ENCODE measurements around the gene KIAA0513.

DNA sequence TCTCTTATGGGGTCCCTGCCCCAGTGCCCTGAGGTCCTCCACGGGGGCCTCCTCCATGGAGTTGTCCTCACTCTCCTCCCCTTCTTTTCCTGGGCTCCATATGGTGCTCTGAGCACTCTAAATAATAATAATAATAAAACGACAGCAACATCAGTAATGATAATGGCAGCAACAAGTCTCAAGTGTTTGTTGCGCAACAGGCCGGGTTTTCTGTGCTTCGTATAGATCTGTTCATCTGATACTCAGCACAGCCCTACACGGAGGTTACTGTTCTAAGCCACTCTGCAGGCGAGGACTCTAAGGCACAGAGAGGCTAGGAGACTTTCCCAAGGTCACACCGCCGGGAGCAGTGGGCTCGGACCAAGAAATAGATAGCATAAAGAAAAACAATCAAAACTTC lies 71.0 kb downstream of the KIAA0513 start:
- no peak for TF ChIP-seq CTCF (IDR thresholded peaks at IDR 0.05; ENCODE audit: insufficient read depth, low read length, poor library complexity, severe bottlenecking)
- TF ChIP-seq EZH2phosphoT487 (conservative IDR thresholded peaks at IDR 0.05; ENCODE audit: low read length) = no peak
